Measurements from ENCODE around the gene AMOTL2.

Gene AMOTL2

GRCh38 chr3:134313847-134314587 is 60.2 kb downstream of the AMOTL2 start:
- no peak for DNase-seq (ENCODE audit: extremely low read depth, low read depth)

GRCh38 chr3:134312873-134313846 is 61.1 kb downstream of the AMOTL2 start:
- DNase-seq (ENCODE audit: extremely low read depth, low read depth): no peak
- TF ChIP-seq CTCF (IDR thresholded peaks at IDR 0.05; ENCODE audit: low read depth, low read length): peak; percentile 43

More at GRCh38 chr3:134313847-134314587, 60.2 kb downstream of the AMOTL2 start:
- no peak for TF ChIP-seq CTCF (IDR thresholded peaks at IDR 0.05; ENCODE audit: low read depth, low read length)

GRCh38 chr3:134312072-134312872 is 62.0 kb downstream of the AMOTL2 start:
- TF ChIP-seq CTCF (IDR thresholded peaks at IDR 0.05; ENCODE audit: low read depth, low read length): no peak
- no peak for DNase-seq (ENCODE audit: extremely low read depth, low read depth)

GRCh38 chr3:134311693-134312071 is 62.6 kb downstream of the AMOTL2 start:
- no peak for DNase-seq (ENCODE audit: extremely low read depth, low read depth)
- no peak for TF ChIP-seq CTCF (IDR thresholded peaks at IDR 0.05; ENCODE audit: low read depth, low read length)

GRCh38 chr3:134311265-134311664 is 63.0 kb downstream of the AMOTL2 start:
- no peak for TF ChIP-seq CTCF (IDR thresholded peaks at IDR 0.05; ENCODE audit: low read depth, low read length)
- no peak for DNase-seq (ENCODE audit: extremely low read depth, low read depth)

GRCh38 chr3:134309987-134310700 is 64.1 kb downstream of the AMOTL2 start:
- no peak for DNase-seq (ENCODE audit: extremely low read depth, low read depth)
- TF ChIP-seq CTCF (IDR thresholded peaks at IDR 0.05; ENCODE audit: low read depth, low read length): no peak
